Keratinocyte (primary cell): Measurements from ENCODE around the gene ANKRD9.

Experiments
- CTCF ChIP-seq, 3 experiments: IDR thresholded peaks in 1 of 3; conservative IDR thresholded peaks in 1 of 3; optimal IDR thresholded peaks in 1 of 3; 2 replicates in 2 of 3; 3 replicates in 1 of 3; pipeline versions ENCODE3 to v1.5.1; 2011; ENCODE audit warnings: low read length in 3 of 3, mild to moderate bottlenecking in 3 of 3, moderate library complexity in 2 of 3, control low read depth in 1 of 3, inconsistent platforms in 1 of 3; ENCODE audit not compliant: insufficient read depth in 2 of 3; ENCODE audit errors: extremely low read depth in 1 of 3
- EZH2 ChIP-seq: IDR thresholded peaks from one replicate; pipeline ENCODE4 v1.6.1; 2012; ENCODE audit warnings: inconsistent platforms, mild to moderate bottlenecking, low read length, moderate library complexity

- TF ChIP-seq CTCF (optimal IDR thresholded peaks at IDR 0.05 in 1 of 3, IDR thresholded peaks at IDR 0.05 in 1 of 3, conservative IDR thresholded peaks at IDR 0.05 in 1 of 3; ENCODE audit: extremely low read depth in 1 of 3, insufficient read depth in 2 of 3, low read length in 3 of 3) (no peak), EZH2 (no peak)
These were observed 34.6 kb upstream of the ANKRD9 start for GRCh38 chr14:102544046-102544746.
